Left colon (tissue), 2 donors: ENCODE data around the gene PRDX5. TPM values are rescaled to one million over a fixed set of nuclear protein-coding genes. Genes with fewer than 3 reads are reported as not detected.

Experiments
- ATAC-seq: fragments of 200-7000 bp; cut with Tn5 transposase; one replicate; pipeline ENCODE4 v1.9.1; 2020; ENCODE audit warnings: mild to moderate bottlenecking, moderate library complexity
- DNase-seq, 2 donors: peaks; one replicate each; pipeline ENCODE4 v3.0.0-alpha.2; 2020
- intact Hi-C, 2 donors: fragments of 100-400 bp; cut with DNase I in 1 of 2; cut with micrococcal nuclease in 1 of 2; formaldehyde crosslinking; loops; one replicate each; pipeline versions ENCODE4 v1.11.2 to v1.14.0; 2022; cut with DNase I, micrococcal nuclease
- total RNA-seq, 2 donors: library from RNA; stranded (reverse); fragmentation: NEBNext Ultra II Directional; extraction: Animal tissue kit (Norgen Biotek cat#: 25700); gene quantifications; one replicate each; pipeline ENCODE4 v1.2.1, GENCODE V29; 2021
- donor health status: DM: no; HTN: no; CAD: no.
- donor health status: DM: yes; HTN: yes; CAD: no.

PRDX5 gene
- total RNA-seq, 2 donors from 2014 or later = 272 to 327 TPM

GRCh38 chr11:64339286-64339685, 21.4 kb downstream of the PRDX5 start:
- intact Hi-C loops = no loop called here
- DNase-seq (no peak), ATAC-seq (no peak)

GRCh38 chr11:64339754-64340408, 22.0 kb downstream of the PRDX5 start, which contains the start of gene CCDC88B:
Gene CCDC88B, plus strand, starts transcription at chr11:64340204. Its CDS starts 63 bp downstream, at chr11:64340267.
- ATAC-seq = peak; percentile 28
- intact Hi-C loops = no loop called here

GRCh38 chr11:64340671-64341335, 22.9 kb downstream of the PRDX5 start:
- no peak for ATAC-seq
- intact Hi-C loops = no loop called here
- DNase-seq = peak; percentile 56 to 82

More at GRCh38 chr11:64339754-64340408, 22.0 kb downstream of the PRDX5 start, which contains the start of gene CCDC88B:
- DNase-seq = peak; percentile 80 to 84

- DNase-seq (no peak), ATAC-seq (no peak)
- intact Hi-C loops = no loop called here
Measured at GRCh38 chr11:64341429-64341828, 23.5 kb downstream of the PRDX5 start.

GRCh38 chr11:64341851-64342791, 24.2 kb downstream of the PRDX5 start:
- ATAC-seq (peak; percentile 91), DNase-seq (peak; percentile 93 to 94)

GRCh38 chr11:64342869-64343745, 25.2 kb downstream of the PRDX5 start:
- peak; percentile 40 for ATAC-seq
- DNase-seq = no peak
- intact Hi-C loops = no loop called here

More at GRCh38 chr11:64341851-64342791, 24.2 kb downstream of the PRDX5 start:
- intact Hi-C loops = no loop called here

- ATAC-seq (no peak), DNase-seq (no peak)
- intact Hi-C loops = no loop called here
Measured at GRCh38 chr11:64343767-64344559, 26.0 kb downstream of the PRDX5 start.

- DNase-seq (no peak), ATAC-seq (no peak)
- intact Hi-C loops = no loop called here
Measured at GRCh38 chr11:64344787-64345186, 26.9 kb downstream of the PRDX5 start.

GRCh38 chr11:64347193-64347867, 29.4 kb downstream of the PRDX5 start:
- intact Hi-C loops = no loop called here
- no peak for ATAC-seq
- no peak for DNase-seq

GRCh38 chr11:64348383-64349024, 30.6 kb downstream of the PRDX5 start:
- intact Hi-C loops = no loop called here
- ATAC-seq (peak; percentile 54), DNase-seq (no peak)

GRCh38 chr11:64349025-64349387, 31.1 kb downstream of the PRDX5 start:
- DNase-seq (no peak), ATAC-seq (no peak)
- intact Hi-C loops = no loop called here

- no peak for ATAC-seq
- no peak for DNase-seq
- intact Hi-C loops = no loop called here
Measured at GRCh38 chr11:64349404-64349803, 31.5 kb downstream of the PRDX5 start.

GRCh38 chr11:64351136-64351631, 33.3 kb downstream of the PRDX5 start:
- ATAC-seq (no peak), DNase-seq (no peak)
- intact Hi-C loops = no loop called here

- intact Hi-C loops = no loop called here
- ATAC-seq = no peak
- no peak for DNase-seq
Measured at GRCh38 chr11:64352099-64352994, 34.4 kb downstream of the PRDX5 start.

- intact Hi-C loops = no loop called here
- no peak for DNase-seq
- ATAC-seq = no peak
Measured at GRCh38 chr11:64352995-64353714, 35.2 kb downstream of the PRDX5 start.
